Suprapubic skin (tissue), 3 donors: Measurements from ENCODE around the gene NOL7.

Experiments used
- POLR2AphosphoS5 ChIP-seq, 3 donors: sonication (generic); formaldehyde crosslinking; IDR thresholded peaks; one replicate each; pipeline ENCODE4 v1.6.1; 2017; ENCODE audit warnings: antibody characterized with exemption in 3 of 3
- TF ChIP-seq, protein P1 (sequence below), 2 donors: fragments of 200-600 bp in 1 of 2; fragments of 450-650 bp in 1 of 2; sonication (generic) in 1 of 2; IDR thresholded peaks; one replicate each; pipeline ENCODE4 v1.5.1; 2016 to 2019; ENCODE audit warnings: antibody characterized with exemption in 2 of 2, mild to moderate bottlenecking in 1 of 2, moderate library complexity in 1 of 2

GRCh38 chr6:13586603-13587542 is 28.3 kb upstream of the NOL7 start:
- TF ChIP-seq POLR2AphosphoS5 (IDR thresholded peaks at IDR 0.05) = no peak
- TF ChIP-seq, protein P1, sequence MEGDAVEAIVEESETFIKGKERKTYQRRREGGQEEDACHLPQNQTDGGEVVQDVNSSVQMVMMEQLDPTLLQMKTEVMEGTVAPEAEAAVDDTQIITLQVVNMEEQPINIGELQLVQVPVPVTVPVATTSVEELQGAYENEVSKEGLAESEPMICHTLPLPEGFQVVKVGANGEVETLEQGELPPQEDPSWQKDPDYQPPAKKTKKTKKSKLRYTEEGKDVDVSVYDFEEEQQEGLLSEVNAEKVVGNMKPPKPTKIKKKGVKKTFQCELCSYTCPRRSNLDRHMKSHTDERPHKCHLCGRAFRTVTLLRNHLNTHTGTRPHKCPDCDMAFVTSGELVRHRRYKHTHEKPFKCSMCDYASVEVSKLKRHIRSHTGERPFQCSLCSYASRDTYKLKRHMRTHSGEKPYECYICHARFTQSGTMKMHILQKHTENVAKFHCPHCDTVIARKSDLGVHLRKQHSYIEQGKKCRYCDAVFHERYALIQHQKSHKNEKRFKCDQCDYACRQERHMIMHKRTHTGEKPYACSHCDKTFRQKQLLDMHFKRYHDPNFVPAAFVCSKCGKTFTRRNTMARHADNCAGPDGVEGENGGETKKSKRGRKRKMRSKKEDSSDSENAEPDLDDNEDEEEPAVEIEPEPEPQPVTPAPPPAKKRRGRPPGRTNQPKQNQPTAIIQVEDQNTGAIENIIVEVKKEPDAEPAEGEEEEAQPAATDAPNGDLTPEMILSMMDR (IDR thresholded peaks at IDR 0.05) = no peak
